ENCODE results near the gene PLPP4.

DNA sequence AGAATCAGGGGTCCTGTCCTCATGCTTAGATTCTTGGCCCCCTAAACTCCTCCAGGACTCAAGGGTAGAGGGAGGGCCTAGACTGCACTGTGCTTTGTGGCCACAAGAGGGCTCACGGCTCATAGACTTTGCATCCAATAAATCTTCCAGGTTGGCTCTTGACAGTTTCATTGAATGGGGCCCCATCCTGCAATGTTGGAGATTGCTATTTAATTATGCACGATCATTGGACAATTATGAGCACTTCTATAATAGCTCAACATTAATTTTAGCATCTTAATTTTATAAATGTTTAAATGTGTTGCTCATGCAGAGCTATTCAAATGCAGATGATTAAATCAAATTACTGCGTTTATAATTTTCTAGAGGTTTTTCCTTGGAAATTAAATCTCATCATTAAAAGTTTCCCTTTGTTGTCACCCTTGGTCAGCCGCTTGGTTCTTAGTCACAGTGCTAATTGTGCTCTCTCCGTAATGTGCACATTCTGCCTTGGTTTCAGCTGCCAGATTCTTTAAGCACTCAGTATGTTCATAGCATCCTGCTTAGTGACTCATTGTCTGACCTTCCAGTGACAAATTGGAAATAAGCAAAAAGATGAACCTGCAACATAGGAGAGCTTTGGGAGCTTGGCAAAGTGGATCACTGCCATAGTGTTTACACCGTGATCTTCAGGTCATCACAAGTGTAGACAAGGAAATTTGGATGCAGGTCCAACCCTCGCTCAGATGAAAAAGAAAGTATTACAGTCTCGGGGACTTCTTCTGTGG is 33.4 kb upstream of the PLPP4 start:
- TF ChIP-seq POLR2A (IDR thresholded peaks at IDR 0.05) = no peak
- TF ChIP-seq, protein P1, sequence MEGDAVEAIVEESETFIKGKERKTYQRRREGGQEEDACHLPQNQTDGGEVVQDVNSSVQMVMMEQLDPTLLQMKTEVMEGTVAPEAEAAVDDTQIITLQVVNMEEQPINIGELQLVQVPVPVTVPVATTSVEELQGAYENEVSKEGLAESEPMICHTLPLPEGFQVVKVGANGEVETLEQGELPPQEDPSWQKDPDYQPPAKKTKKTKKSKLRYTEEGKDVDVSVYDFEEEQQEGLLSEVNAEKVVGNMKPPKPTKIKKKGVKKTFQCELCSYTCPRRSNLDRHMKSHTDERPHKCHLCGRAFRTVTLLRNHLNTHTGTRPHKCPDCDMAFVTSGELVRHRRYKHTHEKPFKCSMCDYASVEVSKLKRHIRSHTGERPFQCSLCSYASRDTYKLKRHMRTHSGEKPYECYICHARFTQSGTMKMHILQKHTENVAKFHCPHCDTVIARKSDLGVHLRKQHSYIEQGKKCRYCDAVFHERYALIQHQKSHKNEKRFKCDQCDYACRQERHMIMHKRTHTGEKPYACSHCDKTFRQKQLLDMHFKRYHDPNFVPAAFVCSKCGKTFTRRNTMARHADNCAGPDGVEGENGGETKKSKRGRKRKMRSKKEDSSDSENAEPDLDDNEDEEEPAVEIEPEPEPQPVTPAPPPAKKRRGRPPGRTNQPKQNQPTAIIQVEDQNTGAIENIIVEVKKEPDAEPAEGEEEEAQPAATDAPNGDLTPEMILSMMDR (IDR thresholded peaks at IDR 0.05) = peak in 2 of 3 experiments; percentile 17 to 41
